ENCODE results near the gene PTGR1.

Gene PTGR1

GRCh38 chr9:111599092-111599954, at the start of gene PTGR1:
PTGR1 (minus strand) TSS chr9:111599647; CDS start chr9:111597422, 2,225 bp downstream.
- no peaks in the 10 kb centered on the region for H3K9me3 Mint-ChIP-seq
- H3K27ac Mint-ChIP-seq = no peak within 1 kb of the TSS
- peak within 1 kb of the TSS; percentile 81 for H3K4me3 Mint-ChIP-seq
- peak; percentile 37 for ATAC-seq
- H3K36me3 Mint-ChIP-seq = no peaks in the 10 kb centered on the region
- peaks cover 37% of the 10 kb centered on the region for H3K27me3 Mint-ChIP-seq
- H3K4me1 Mint-ChIP-seq = peaks cover 24% of the 10 kb centered on the region

- no peaks in the 10 kb centered on the region for H3K4me1 Mint-ChIP-seq
- H3K27ac Mint-ChIP-seq = no peak overlapping the region
- H3K27me3 Mint-ChIP-seq = no peaks in the 10 kb centered on the region
- H3K9me3 Mint-ChIP-seq = no peaks in the 10 kb centered on the region
- no peak overlapping the region for H3K4me3 Mint-ChIP-seq
- ATAC-seq = no peak
- H3K36me3 Mint-ChIP-seq = peaks cover 52% of the 10 kb centered on the region
Observed at GRCh38 chr9:111649016-111649415, 49.6 kb upstream of the PTGR1 start.

GRCh38 chr9:111648066-111648465, 48.6 kb upstream of the PTGR1 start:
- H3K27me3 Mint-ChIP-seq = no peaks in the 10 kb centered on the region
- H3K36me3 Mint-ChIP-seq = peaks cover 54% of the 10 kb centered on the region
- H3K9me3 Mint-ChIP-seq = no peaks in the 10 kb centered on the region
- no peak for ATAC-seq
- no peaks in the 10 kb centered on the region for H3K4me1 Mint-ChIP-seq
- H3K4me3 Mint-ChIP-seq = no peak overlapping the region
- H3K27ac Mint-ChIP-seq = no peak overlapping the region

GRCh38 chr9:111646417-111646816, 47.0 kb upstream of the PTGR1 start:
- ATAC-seq = no peak
- Mint-ChIP-seq H3K36me3 (peaks cover 55% of the 10 kb centered on the region), H3K27ac (no peak overlapping the region), H3K9me3 (no peaks in the 10 kb centered on the region), H3K4me1 (no peaks in the 10 kb centered on the region), H3K27me3 (no peaks in the 10 kb centered on the region), H3K4me3 (no peak overlapping the region)

- H3K9me3 Mint-ChIP-seq = no peaks in the 10 kb centered on the region
- H3K4me3 Mint-ChIP-seq = no peak overlapping the region
- no peaks in the 10 kb centered on the region for H3K27me3 Mint-ChIP-seq
- H3K4me1 Mint-ChIP-seq = no peaks in the 10 kb centered on the region
- no peak for ATAC-seq
- H3K27ac Mint-ChIP-seq = no peak overlapping the region
- H3K36me3 Mint-ChIP-seq = peaks cover 55% of the 10 kb centered on the region
Observed at GRCh38 chr9:111645806-111646205, 46.4 kb upstream of the PTGR1 start.

GRCh38 chr9:111644195-111644772, 44.8 kb upstream of the PTGR1 start:
- no peak for ATAC-seq
- Mint-ChIP-seq H3K4me1 (no peaks in the 10 kb centered on the region), H3K9me3 (no peaks in the 10 kb centered on the region), H3K27me3 (no peaks in the 10 kb centered on the region), H3K27ac (no peak overlapping the region), H3K36me3 (peaks cover 47% of the 10 kb centered on the region), H3K4me3 (no peak overlapping the region)

GRCh38 chr9:111637421-111637950, 38.0 kb upstream of the PTGR1 start:
- no peak overlapping the region for H3K27ac Mint-ChIP-seq
- peaks cover 17% of the 10 kb centered on the region for H3K36me3 Mint-ChIP-seq
- no peaks in the 10 kb centered on the region for H3K9me3 Mint-ChIP-seq
- ATAC-seq = no peak
- H3K4me1 Mint-ChIP-seq = peaks cover 27% of the 10 kb centered on the region
- H3K27me3 Mint-ChIP-seq = no peaks in the 10 kb centered on the region
- H3K4me3 Mint-ChIP-seq = no peak overlapping the region

- Mint-ChIP-seq H3K27ac (no peak overlapping the region), H3K4me3 (no peak overlapping the region), H3K4me1 (peaks cover 41% of the 10 kb centered on the region), H3K27me3 (no peaks in the 10 kb centered on the region), H3K9me3 (no peaks in the 10 kb centered on the region), H3K36me3 (peaks cover 17% of the 10 kb centered on the region)
- no peak for ATAC-seq
Observed at GRCh38 chr9:111634860-111635259, 35.4 kb upstream of the PTGR1 start.

- Mint-ChIP-seq H3K9me3 (no peaks in the 10 kb centered on the region), H3K4me3 (peak overlapping the region; percentile 95), H3K4me1 (peaks cover 41% of the 10 kb centered on the region), H3K36me3 (peaks cover 17% of the 10 kb centered on the region), H3K27ac (no peak overlapping the region), H3K27me3 (no peaks in the 10 kb centered on the region)
- ATAC-seq = no peak
Observed at GRCh38 chr9:111633389-111633736, 33.9 kb upstream of the PTGR1 start.

- no peak for ATAC-seq
- peak overlapping the region; percentile 95 for H3K4me3 Mint-ChIP-seq
- H3K36me3 Mint-ChIP-seq = peaks cover 17% of the 10 kb centered on the region
- H3K9me3 Mint-ChIP-seq = no peaks in the 10 kb centered on the region
- H3K27me3 Mint-ChIP-seq = no peaks in the 10 kb centered on the region
- no peak overlapping the region for H3K27ac Mint-ChIP-seq
- H3K4me1 Mint-ChIP-seq = peaks cover 41% of the 10 kb centered on the region
Observed at GRCh38 chr9:111632695-111633388, 33.4 kb upstream of the PTGR1 start.

GRCh38 chr9:111632060-111632459, 32.6 kb upstream of the PTGR1 start:
- Mint-ChIP-seq H3K36me3 (peaks cover 17% of the 10 kb centered on the region), H3K4me1 (peaks cover 41% of the 10 kb centered on the region), H3K9me3 (no peaks in the 10 kb centered on the region), H3K27ac (peak overlapping the region; percentile 81), H3K4me3 (peak overlapping the region; percentile 95), H3K27me3 (no peaks in the 10 kb centered on the region)
- no peak for ATAC-seq

- H3K4me1 Mint-ChIP-seq = peaks cover 41% of the 10 kb centered on the region
- peaks cover 17% of the 10 kb centered on the region for H3K36me3 Mint-ChIP-seq
- ATAC-seq = peak; percentile 99
- H3K27ac Mint-ChIP-seq = peak within 1 kb of the TSS; percentile 81
- peak within 1 kb of the TSS; percentile 95 for H3K4me3 Mint-ChIP-seq
- no peaks in the 10 kb centered on the region for H3K9me3 Mint-ChIP-seq
- H3K27me3 Mint-ChIP-seq = no peaks in the 10 kb centered on the region
Observed at GRCh38 chr9:111631214-111631971, 31.9 kb upstream of the PTGR1 start, which contains the start of gene DNAJC25. DNAJC25 (plus strand) TSS chr9:111631334; CDS start chr9:111631408, 74 bp downstream.

- no peak for ATAC-seq
- Mint-ChIP-seq H3K4me3 (peak overlapping the region; percentile 95), H3K4me1 (peaks cover 41% of the 10 kb centered on the region), H3K27me3 (no peaks in the 10 kb centered on the region), H3K9me3 (no peaks in the 10 kb centered on the region), H3K27ac (peak overlapping the region; percentile 81), H3K36me3 (peaks cover 17% of the 10 kb centered on the region)
Observed at GRCh38 chr9:111630964-111631213, 31.4 kb upstream of the PTGR1 start.

GRCh38 chr9:111630182-111630963, 30.9 kb upstream of the PTGR1 start:
- H3K4me3 Mint-ChIP-seq = peak overlapping the region; percentile 95
- H3K27me3 Mint-ChIP-seq = no peaks in the 10 kb centered on the region
- ATAC-seq = peak; percentile 52
- peak overlapping the region; percentile 81 for H3K27ac Mint-ChIP-seq
- H3K9me3 Mint-ChIP-seq = no peaks in the 10 kb centered on the region
- peaks cover 17% of the 10 kb centered on the region for H3K36me3 Mint-ChIP-seq
- H3K4me1 Mint-ChIP-seq = peaks cover 39% of the 10 kb centered on the region
